ENCODE results near the gene TRIAP1.

Gene TRIAP1

GRCh38 chr12:120425797-120426196, 20.4 kb downstream of the TRIAP1 start:
- DNase-seq = no peak

GRCh38 chr12:120422892-120423456, 23.2 kb downstream of the TRIAP1 start:
- no peak for DNase-seq

GRCh38 chr12:120421701-120422100, 24.5 kb downstream of the TRIAP1 start:
- no peak for DNase-seq

GRCh38 chr12:120417917-120418580, 28.1 kb downstream of the TRIAP1 start:
- DNase-seq = no peak

- no peak for DNase-seq
Measured at GRCh38 chr12:120416490-120417216, 29.5 kb downstream of the TRIAP1 start.

GRCh38 chr12:120413901-120414695, 32.1 kb downstream of the TRIAP1 start:
- no peak for DNase-seq

- no peak for DNase-seq
Measured at GRCh38 chr12:120412421-120412820, 33.8 kb downstream of the TRIAP1 start.

- DNase-seq = no peak
Measured at GRCh38 chr12:120408771-120409170, 37.4 kb downstream of the TRIAP1 start.

GRCh38 chr12:120406553-120406952, 39.6 kb downstream of the TRIAP1 start:
- DNase-seq = no peak

- DNase-seq = no peak
Measured at GRCh38 chr12:120406069-120406468, 40.1 kb downstream of the TRIAP1 start.

GRCh38 chr12:120404271-120404670, 41.9 kb downstream of the TRIAP1 start:
- no peak for DNase-seq

GRCh38 chr12:120403869-120404268, 42.3 kb downstream of the TRIAP1 start:
- DNase-seq = no peak

- no peak for DNase-seq
Measured at GRCh38 chr12:120402217-120402616, 44.0 kb downstream of the TRIAP1 start.

- DNase-seq = no peak
Measured at GRCh38 chr12:120399531-120399930, 46.7 kb downstream of the TRIAP1 start.

- no peak for DNase-seq
Measured at GRCh38 chr12:120397824-120398540, 48.2 kb downstream of the TRIAP1 start.

GRCh38 chr12:120394483-120395367, 51.5 kb downstream of the TRIAP1 start:
- DNase-seq = no peak
